Endothelial cell of umbilical vein (primary cell): ENCODE results near the gene SRGN. TPM values are rescaled to one million over a fixed set of nuclear protein-coding genes. Genes with fewer than 3 reads are reported as not detected.

Source experiments
- BruUV-seq: library from RNA; stranded (reverse); fragments of 400-500 nt; replicated peaks from 2 replicates; lab custom pipeline; 2021; lab: Mats Ljungman, UMichigan
- CTCF ChIA-PET: fragments of 300-600, 350-600 bp; sonication (Branson Sonifier 250); formaldehyde crosslinking; loops from one replicate; lab custom pipeline; 2021; ENCODE audit warnings: antibody characterized with exemption, inconsistent platforms; lab: Charles Lee
- POLR2A ChIA-PET: fragments of 300-600, 350-600 bp; sonication (Branson Sonifier 250); formaldehyde crosslinking; loops from one replicate; lab custom pipeline; 2021; ENCODE audit warnings: antibody characterized with exemption, inconsistent platforms; lab: Charles Lee
- DNase-seq: peaks from one replicate; pipeline ENCODE4 v3.0.0-alpha.2; 2011; ENCODE audit warnings: low read depth, low spot score
- FAIRE-seq: peaks from 2 replicates; lab custom pipeline; 2011; peaks lifted over from hg19 to GRCh38; lab: Jason Lieb, UNC
- H2AFZ ChIP-seq: 2 replicates; pipeline ENCODE4 v1.6.0; 2012; ENCODE audit warnings: low read depth, low read length, control low read depth, inconsistent platforms
- H3K27ac ChIP-seq: 2 replicates; pipeline ENCODE4 v1.5.1; 2011; ENCODE audit warnings: low read depth, mild to moderate bottlenecking, control low read depth, low read length, moderate library complexity; ENCODE audit not compliant: insufficient read depth
- H3K27me3 ChIP-seq, 2 experiments: 2 replicates each; pipeline versions ENCODE4 v1.6.0 to v1.6.1; 2011; ENCODE audit warnings: low read length in 2 of 2, mixed read lengths in 1 of 2; ENCODE audit not compliant: control insufficient read depth in 2 of 2, insufficient read depth in 2 of 2
- H3K36me3 ChIP-seq, 2 experiments: 2 replicates in 1 of 2; 3 replicates in 1 of 2; pipeline ENCODE4 v1.5.1; 2011; ENCODE audit warnings: low read length in 2 of 2, mild to moderate bottlenecking in 1 of 2, moderate library complexity in 1 of 2; ENCODE audit not compliant: control insufficient read depth in 2 of 2, insufficient read depth in 2 of 2; ENCODE audit errors: extremely low read depth in 1 of 2
- H3K4me1 ChIP-seq: 3 replicates; pipeline ENCODE4 v1.5.1; 2011; ENCODE audit warnings: mild to moderate bottlenecking, low read length; ENCODE audit not compliant: control insufficient read depth, insufficient read depth; ENCODE audit errors: extremely low read depth
- H3K4me2 ChIP-seq: 2 replicates; pipeline ENCODE4 v1.6.1; 2011; ENCODE audit warnings: low read length, control low read depth, mixed read lengths; ENCODE audit not compliant: insufficient read depth
- H3K4me3 ChIP-seq, 3 experiments: fragments of 200-600 bp in 1 of 3; sonication (generic), shearing (Covaris generic) in 1 of 3; replicated peaks in 1 of 3; 2 replicates each; pipeline ENCODE4 v1.5.1; 2011 to 2016; ENCODE audit warnings: control low read depth in 3 of 3, low read length in 3 of 3, mild to moderate bottlenecking in 2 of 3, inconsistent platforms in 1 of 3, low read depth in 1 of 3, moderate library complexity in 1 of 3; ENCODE audit not compliant: insufficient read depth in 1 of 3
- H3K79me2 ChIP-seq: 2 replicates; pipeline ENCODE4 v1.6.0; 2012; ENCODE audit warnings: low read length, inconsistent platforms; ENCODE audit not compliant: control insufficient read depth, insufficient read depth
- H3K9ac ChIP-seq: replicated peaks from 2 replicates; pipeline ENCODE3; 2011; ENCODE audit warnings: low read length, control low read depth; ENCODE audit not compliant: insufficient read depth; ENCODE audit errors: extremely low read depth
- H3K9me1 ChIP-seq: replicated peaks from 3 replicates; pipeline ENCODE4 v1.6.0; 2011; ENCODE audit warnings: mild to moderate bottlenecking, low read length; ENCODE audit not compliant: control insufficient read depth, insufficient read depth; ENCODE audit errors: extremely low read depth
- H3K9me3 ChIP-seq: replicated peaks from 2 replicates; pipeline ENCODE4 v1.5.1; 2012; ENCODE audit warnings: low read length, inconsistent platforms; ENCODE audit not compliant: control insufficient read depth, insufficient read depth
- H4K20me1 ChIP-seq: replicated peaks from 2 replicates; pipeline ENCODE3; 2011; ENCODE audit warnings: mild to moderate bottlenecking, low read length; ENCODE audit not compliant: control insufficient read depth, insufficient read depth; ENCODE audit errors: extremely low read depth
- EZH2 ChIP-seq: IDR thresholded peaks from 2 replicates; pipeline ENCODE4 v1.6.1; 2012; ENCODE audit warnings: borderline replicate concordance, low read depth, mild to moderate bottlenecking, moderate library complexity, low read length, inconsistent platforms; ENCODE audit not compliant: severe bottlenecking
- FOS ChIP-seq: IDR thresholded peaks from 2 replicates; pipeline ENCODE4 v1.6.1; 2011; ENCODE audit warnings: mild to moderate bottlenecking, low read length, moderate library complexity, borderline replicate concordance; ENCODE audit not compliant: insufficient read depth
- GATA2 ChIP-seq: IDR thresholded peaks from 2 replicates; pipeline ENCODE4 v1.7.0; 2011; ENCODE audit warnings: low read depth, mild to moderate bottlenecking, moderate library complexity, mixed read lengths, low read length; ENCODE audit not compliant: insufficient read length, insufficient read depth
- JUN ChIP-seq: IDR thresholded peaks from 2 replicates; pipeline ENCODE4 v1.6.1; 2011; ENCODE audit warnings: borderline replicate concordance, low read depth; ENCODE audit not compliant: insufficient read length, insufficient read depth
- MYC ChIP-seq: IDR thresholded peaks from one replicate; pipeline ENCODE4 v1.6.1; 2011; ENCODE audit warnings: mild to moderate bottlenecking, low read depth, low read length
- POLR2A ChIP-seq: IDR thresholded peaks from 2 replicates; pipeline ENCODE4 v1.6.1; 2012; ENCODE audit warnings: low read depth, mild to moderate bottlenecking, control low read depth, low read length
- POLR2AphosphoS5 ChIP-seq: IDR thresholded peaks from 2 replicates; pipeline ENCODE4 v1.6.1; 2012; ENCODE audit warnings: low read depth, mild to moderate bottlenecking, control low read depth, low read length, moderate library complexity; ENCODE audit not compliant: insufficient read depth
- dilution Hi-C: fragments of 300-500 bp; cut with MboI; formaldehyde crosslinking; loops from one replicate; pipeline ENCODE4 v1.15.0; 2019; ENCODE audit warnings: low sequenced_read_pairs; ENCODE audit not compliant: extremely low pct_ligation_motif_present
- intact Hi-C: fragments of 100-400 bp; cut with micrococcal nuclease; formaldehyde crosslinking; loops from one replicate; pipeline ENCODE4 v1.10.0; 2022
- polyA plus RNA-seq, 4 experiments: library from polyadenylated mRNA; depleted of rRNA in 3 of 4; stranded (reverse) in 3 of 4; unstranded in 1 of 4; fragments of >200 nt; gene quantifications; 2 replicates each; pipeline versions ENCODE4 v1.2.1 to v1.2.3, GENCODE V29; 2011 to 2012; ENCODE audit warnings: missing spikeins in 1 of 4
- total RNA-seq: library from RNA; stranded (reverse); gene quantifications from 2 replicates; pipeline ENCODE4 v1.2.3, GENCODE V29; 2021
- TF ChIP-seq, protein P1 (sequence below): IDR thresholded peaks from 2 replicates; pipeline ENCODE4 v1.6.1; 2011; ENCODE audit not compliant: insufficient read depth, insufficient read length
- TF ChIP-seq, protein P2 (sequence below), 2 donors: IDR thresholded peaks; 1 replicate in 1 of 2; 2 replicates in 1 of 2; pipeline ENCODE4 v1.5.1; 2011; ENCODE audit warnings: low read length in 2 of 2, mild to moderate bottlenecking in 2 of 2, moderate library complexity in 2 of 2, control low read depth in 1 of 2, inconsistent platforms in 1 of 2, low read depth in 1 of 2; ENCODE audit not compliant: insufficient read depth in 1 of 2; ENCODE audit errors: extremely low read depth in 1 of 2

SRGN gene
- total and polyA plus RNA-seq, 2 donors (not counting 3 experiments of a cell fraction or from before 2014, with no cell fraction given): 384 to 450 TPM

DNA sequence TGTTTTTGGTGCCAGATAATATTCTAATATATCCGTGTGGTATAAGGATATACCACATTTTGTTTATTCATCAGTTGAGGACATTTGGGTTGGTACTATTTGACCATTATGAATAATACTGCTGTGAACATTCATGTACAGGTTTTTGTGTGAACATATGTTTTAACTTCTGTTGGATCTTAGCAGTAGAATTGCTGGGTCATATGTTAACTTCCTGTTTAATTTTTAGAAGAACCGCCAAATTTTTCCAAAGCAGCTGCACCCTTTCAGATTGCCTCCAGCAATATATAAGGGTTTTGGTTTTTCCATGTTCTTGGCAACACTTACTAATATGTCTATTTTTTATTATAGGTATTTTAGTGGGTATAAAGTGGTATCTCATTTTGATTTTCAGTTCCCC is 58.9 kb downstream of the SRGN start:
- no peak overlapping the region for H3K4me2 ChIP-seq
- H3K36me3 ChIP-seq: no peaks in the 10 kb centered on the region
- H4K20me1 ChIP-seq: no peaks in the 10 kb centered on the region
- no peak for TF ChIP-seq FOS
- TF ChIP-seq, protein P1, sequence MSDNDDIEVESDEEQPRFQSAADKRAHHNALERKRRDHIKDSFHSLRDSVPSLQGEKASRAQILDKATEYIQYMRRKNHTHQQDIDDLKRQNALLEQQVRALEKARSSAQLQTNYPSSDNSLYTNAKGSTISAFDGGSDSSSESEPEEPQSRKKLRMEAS: no peak
- no peak for TF ChIP-seq JUN
- TF ChIP-seq EZH2: no peak
- TF ChIP-seq GATA2: no peak
- TF ChIP-seq, protein P2, sequence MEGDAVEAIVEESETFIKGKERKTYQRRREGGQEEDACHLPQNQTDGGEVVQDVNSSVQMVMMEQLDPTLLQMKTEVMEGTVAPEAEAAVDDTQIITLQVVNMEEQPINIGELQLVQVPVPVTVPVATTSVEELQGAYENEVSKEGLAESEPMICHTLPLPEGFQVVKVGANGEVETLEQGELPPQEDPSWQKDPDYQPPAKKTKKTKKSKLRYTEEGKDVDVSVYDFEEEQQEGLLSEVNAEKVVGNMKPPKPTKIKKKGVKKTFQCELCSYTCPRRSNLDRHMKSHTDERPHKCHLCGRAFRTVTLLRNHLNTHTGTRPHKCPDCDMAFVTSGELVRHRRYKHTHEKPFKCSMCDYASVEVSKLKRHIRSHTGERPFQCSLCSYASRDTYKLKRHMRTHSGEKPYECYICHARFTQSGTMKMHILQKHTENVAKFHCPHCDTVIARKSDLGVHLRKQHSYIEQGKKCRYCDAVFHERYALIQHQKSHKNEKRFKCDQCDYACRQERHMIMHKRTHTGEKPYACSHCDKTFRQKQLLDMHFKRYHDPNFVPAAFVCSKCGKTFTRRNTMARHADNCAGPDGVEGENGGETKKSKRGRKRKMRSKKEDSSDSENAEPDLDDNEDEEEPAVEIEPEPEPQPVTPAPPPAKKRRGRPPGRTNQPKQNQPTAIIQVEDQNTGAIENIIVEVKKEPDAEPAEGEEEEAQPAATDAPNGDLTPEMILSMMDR (IDR thresholded peaks at IDR 0.05; ENCODE audit: extremely low read depth in 1 of 2, insufficient read depth in 1 of 2, low read depth in 1 of 2, low read length in 2 of 2): no peak
- TF ChIP-seq MYC: no peak
- no peak for TF ChIP-seq POLR2A
- TF ChIP-seq POLR2AphosphoS5: no peak
- H3K27ac ChIP-seq: no peak overlapping the region
- no peak for DNase-seq
- H3K27me3 ChIP-seq: no peaks in the 10 kb centered on the region
- POLR2A ChIA-PET: no interaction called here
- CTCF ChIA-PET: no interaction called here
- dilution Hi-C loops: no loop called here
- FAIRE-seq: no peak
- no peak overlapping the region for H3K9ac ChIP-seq
- no peaks in the 10 kb centered on the region for H3K4me1 ChIP-seq
- no peak overlapping the region for H2AFZ ChIP-seq
- no peak overlapping the region for H3K4me3 ChIP-seq
- H3K9me1 ChIP-seq: peaks cover 2% of the 10 kb centered on the region
- no peaks in the 10 kb centered on the region for H3K9me3 ChIP-seq
- intact Hi-C loops: no loop called here
- peaks cover 64% of the 10 kb centered on the region for H3K79me2 ChIP-seq
- BruUV-seq: no TSS peak
